ENCODE measurements around the gene TMX4. TPM values are rescaled to one million over a fixed set of nuclear protein-coding genes. Genes with fewer than 3 reads are reported as not detected.

TMX4 gene
- total RNA-seq, 1 donor from 2014 or later, result 18.8 TPM

DNA sequence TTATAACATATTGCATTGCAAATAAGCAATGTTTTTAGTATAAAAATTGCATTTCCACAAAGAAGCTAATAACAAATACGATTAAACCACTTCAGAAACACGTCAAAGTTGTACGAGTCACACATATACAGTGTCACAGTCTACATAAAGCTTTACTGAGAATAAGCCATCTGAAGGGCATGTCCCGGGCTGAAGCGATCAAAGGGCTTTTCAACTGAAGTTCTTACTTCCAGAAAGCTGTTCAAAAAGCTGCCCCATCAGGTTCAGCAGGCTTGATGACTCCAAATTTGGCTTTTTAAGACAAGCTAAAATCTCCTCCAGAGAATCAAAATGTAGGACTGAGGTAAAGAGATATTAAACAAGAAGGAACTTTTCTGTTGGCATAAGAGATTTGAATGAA is 41.9 kb downstream of the TMX4 start:
- TF ChIP-seq, protein P1, sequence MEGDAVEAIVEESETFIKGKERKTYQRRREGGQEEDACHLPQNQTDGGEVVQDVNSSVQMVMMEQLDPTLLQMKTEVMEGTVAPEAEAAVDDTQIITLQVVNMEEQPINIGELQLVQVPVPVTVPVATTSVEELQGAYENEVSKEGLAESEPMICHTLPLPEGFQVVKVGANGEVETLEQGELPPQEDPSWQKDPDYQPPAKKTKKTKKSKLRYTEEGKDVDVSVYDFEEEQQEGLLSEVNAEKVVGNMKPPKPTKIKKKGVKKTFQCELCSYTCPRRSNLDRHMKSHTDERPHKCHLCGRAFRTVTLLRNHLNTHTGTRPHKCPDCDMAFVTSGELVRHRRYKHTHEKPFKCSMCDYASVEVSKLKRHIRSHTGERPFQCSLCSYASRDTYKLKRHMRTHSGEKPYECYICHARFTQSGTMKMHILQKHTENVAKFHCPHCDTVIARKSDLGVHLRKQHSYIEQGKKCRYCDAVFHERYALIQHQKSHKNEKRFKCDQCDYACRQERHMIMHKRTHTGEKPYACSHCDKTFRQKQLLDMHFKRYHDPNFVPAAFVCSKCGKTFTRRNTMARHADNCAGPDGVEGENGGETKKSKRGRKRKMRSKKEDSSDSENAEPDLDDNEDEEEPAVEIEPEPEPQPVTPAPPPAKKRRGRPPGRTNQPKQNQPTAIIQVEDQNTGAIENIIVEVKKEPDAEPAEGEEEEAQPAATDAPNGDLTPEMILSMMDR (IDR thresholded peaks at IDR 0.05; ENCODE audit: insufficient read depth, low read length, poor library complexity, severe bottlenecking), result no peak
- H3K4me3 ChIP-seq (ENCODE audit: low read depth, low read length), result no peak overlapping the region
- H3K36me3 ChIP-seq (ENCODE audit: control insufficient read depth, insufficient read depth, low read length), result no peaks in the 10 kb centered on the region
- DNase-seq (ENCODE audit: low read depth), result no peak
- H3K27me3 ChIP-seq (ENCODE audit: control insufficient read depth, insufficient read depth, low read length), result no peaks in the 10 kb centered on the region

DNA sequence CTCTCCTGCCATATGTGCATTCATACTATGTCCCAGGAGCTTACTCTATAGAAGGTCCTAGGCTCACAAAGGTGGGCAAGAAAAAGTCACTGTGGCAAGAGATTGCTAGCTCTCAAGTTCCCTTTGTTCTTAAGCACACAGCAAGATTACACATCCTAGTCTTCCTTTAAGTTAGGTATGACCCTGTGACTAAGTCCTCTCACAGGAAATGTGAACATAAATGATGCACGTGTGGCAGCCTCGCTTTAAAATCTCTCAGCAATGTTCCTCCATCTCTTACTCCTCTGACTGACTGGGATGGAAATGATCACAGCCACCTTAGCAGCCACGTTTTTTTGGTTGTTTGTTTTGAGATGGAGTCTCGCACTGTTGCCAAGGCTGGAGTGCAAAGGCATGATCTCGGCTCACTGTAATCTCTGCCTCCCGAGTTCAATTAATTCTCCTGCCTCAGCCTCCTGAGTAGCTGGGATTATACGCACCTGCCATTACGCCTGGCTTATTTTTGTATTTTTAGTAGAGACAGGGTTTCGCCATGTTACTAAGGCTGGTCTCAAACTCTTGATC is 43.6 kb downstream of the TMX4 start:
- no peak overlapping the region for H3K4me3 ChIP-seq (ENCODE audit: low read depth, low read length)
- TF ChIP-seq, protein P1 (IDR thresholded peaks at IDR 0.05; ENCODE audit: insufficient read depth, low read length, poor library complexity, severe bottlenecking), result no peak
- H3K27me3 ChIP-seq (ENCODE audit: control insufficient read depth, insufficient read depth, low read length), result no peaks in the 10 kb centered on the region
- no peaks in the 10 kb centered on the region for H3K36me3 ChIP-seq (ENCODE audit: control insufficient read depth, insufficient read depth, low read length)
- DNase-seq (ENCODE audit: low read depth), result no peak

DNA sequence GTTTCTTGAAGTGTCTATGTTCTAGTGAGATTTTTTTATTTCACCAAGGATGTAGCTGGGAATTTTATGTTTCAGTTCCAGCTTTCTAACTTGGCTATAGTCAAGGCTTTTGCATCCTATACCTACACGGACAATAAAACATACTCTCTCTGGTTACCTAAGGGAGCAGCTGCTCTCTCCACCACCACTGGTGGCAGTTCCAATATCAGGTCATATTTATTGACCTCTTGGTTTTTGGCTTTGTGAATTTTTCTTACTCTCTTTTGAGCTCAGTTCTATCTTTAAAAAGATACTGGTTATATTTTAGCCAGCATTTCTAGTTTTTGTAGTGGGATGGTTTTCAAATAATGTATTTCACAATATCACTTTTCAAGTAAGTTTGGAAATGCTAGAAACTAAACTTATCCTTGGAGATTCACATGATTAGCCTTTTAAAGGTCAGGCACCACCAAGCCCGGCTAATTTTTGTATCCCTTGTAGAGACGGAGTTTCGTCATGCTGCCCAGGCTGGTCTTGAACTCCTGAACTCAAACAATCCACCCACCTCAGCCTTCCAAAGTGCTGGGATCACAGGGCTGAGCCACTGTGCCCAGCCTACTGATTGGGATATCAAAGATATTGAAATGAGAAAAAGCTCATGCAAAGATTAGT is 44.7 kb downstream of the TMX4 start:
- Histone ChIP-seq H3K4me3 (ENCODE audit: low read depth, low read length) (no peak overlapping the region), H3K36me3 (ENCODE audit: control insufficient read depth, insufficient read depth, low read length) (no peaks in the 10 kb centered on the region), H3K27me3 (ENCODE audit: control insufficient read depth, insufficient read depth, low read length) (no peaks in the 10 kb centered on the region)
- TF ChIP-seq, protein P1 (IDR thresholded peaks at IDR 0.05; ENCODE audit: insufficient read depth, low read length, poor library complexity, severe bottlenecking), result no peak
- no peak for DNase-seq (ENCODE audit: low read depth)

DNA sequence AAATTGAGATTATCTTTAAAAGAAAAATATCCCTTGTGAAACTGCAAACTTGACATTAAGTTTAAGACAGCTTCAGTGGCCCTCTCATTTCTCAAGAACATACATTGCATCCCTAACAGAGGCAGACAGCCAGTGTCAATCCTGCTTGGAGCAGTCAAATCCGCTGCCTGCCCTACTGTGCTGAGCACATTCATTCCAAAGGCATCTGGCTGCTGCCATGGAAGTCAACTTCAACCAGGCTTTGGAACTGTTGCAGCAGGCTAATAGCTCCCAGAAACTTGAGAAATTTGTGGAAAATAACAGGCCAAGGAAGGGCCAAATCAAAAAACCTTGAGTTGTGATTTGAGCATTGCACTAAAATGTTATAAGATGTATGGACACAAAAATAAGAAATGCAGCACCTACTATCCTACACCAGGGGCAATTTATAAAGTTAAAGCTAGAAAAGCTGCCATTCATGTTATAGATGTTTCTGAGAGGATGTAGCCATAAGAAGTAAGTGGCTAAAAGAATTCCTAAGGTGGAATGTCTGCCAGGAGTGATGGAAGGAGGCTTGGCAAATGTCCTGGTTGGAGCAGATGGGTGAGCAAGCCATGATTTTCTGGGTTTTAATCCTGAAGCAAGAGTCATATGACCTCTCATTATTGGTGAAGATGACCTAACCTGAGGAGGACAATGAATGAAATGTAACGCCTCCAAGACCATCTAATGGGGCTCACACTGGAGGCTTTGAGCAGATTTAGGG is 47.9 kb downstream of the TMX4 start:
- no peaks in the 10 kb centered on the region for H3K27me3 ChIP-seq (ENCODE audit: control insufficient read depth, insufficient read depth, low read length)
- DNase-seq (ENCODE audit: low read depth), result no peak
- H3K4me3 ChIP-seq (ENCODE audit: low read depth, low read length), result no peak overlapping the region
- TF ChIP-seq, protein P1 (IDR thresholded peaks at IDR 0.05; ENCODE audit: insufficient read depth, low read length, poor library complexity, severe bottlenecking), result no peak
- no peaks in the 10 kb centered on the region for H3K36me3 ChIP-seq (ENCODE audit: control insufficient read depth, insufficient read depth, low read length)

DNA sequence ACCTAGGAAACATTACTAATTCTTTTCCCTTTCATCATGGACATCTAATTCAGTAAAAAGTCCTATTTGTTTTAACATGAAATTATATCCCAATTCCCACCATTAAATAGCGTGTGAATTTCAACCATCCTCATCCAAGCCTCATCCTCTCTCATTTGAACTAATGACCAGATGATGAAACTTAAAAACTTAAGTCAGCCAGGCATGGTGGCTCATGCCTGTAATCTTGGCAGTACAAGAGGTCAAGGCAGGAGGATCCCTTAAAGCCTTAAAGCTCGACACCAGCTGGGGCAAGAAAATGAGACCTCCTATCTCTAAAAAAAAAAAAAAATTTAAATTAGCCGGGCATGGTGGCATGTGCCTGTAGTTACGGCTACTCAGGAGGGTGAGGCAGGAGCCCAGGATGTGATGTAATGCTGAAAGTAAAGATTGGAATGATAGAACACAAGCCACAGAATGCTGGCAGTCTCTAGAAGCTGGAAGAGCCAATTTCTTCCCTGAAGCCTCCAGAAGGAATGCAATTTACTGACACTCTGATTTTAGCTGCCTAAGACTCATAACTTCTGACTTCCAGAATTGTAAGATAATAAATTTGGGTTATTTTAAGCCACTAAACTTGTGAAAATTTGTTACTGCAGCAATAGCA is 52.2 kb downstream of the TMX4 start:
- no peak overlapping the region for H3K4me3 ChIP-seq (ENCODE audit: low read depth, low read length)
- no peaks in the 10 kb centered on the region for H3K27me3 ChIP-seq (ENCODE audit: control insufficient read depth, insufficient read depth, low read length)
- no peak for DNase-seq (ENCODE audit: low read depth)
- TF ChIP-seq, protein P1 (IDR thresholded peaks at IDR 0.05; ENCODE audit: insufficient read depth, low read length, poor library complexity, severe bottlenecking), result no peak
- no peaks in the 10 kb centered on the region for H3K36me3 ChIP-seq (ENCODE audit: control insufficient read depth, insufficient read depth, low read length)
